ENCODE measurements around the gene GARRE1.
"Not testable (repeated sequence)": the region's sequence is repeated elsewhere in the genome, so short reads cannot be mapped to it uniquely, and the experiment has no call there.

The GARRE1 gene

GRCh38 chr19:34254046-34254697 lies at the start of gene GARRE1:
Gene GARRE1, plus strand, starts transcription at chr19:34254554. Its CDS starts 45,920 bp downstream, at chr19:34300474.
- Histone ChIP-seq H3K36me3 (replicated peaks) (no peaks in the 10 kb centered on the region), H3K4me3 (peak within 1 kb of the TSS; percentile 87), H3K4me1 (peaks cover 4% of the 10 kb centered on the region; the same call in 1 of the 2 replicates), H3K27me3 (ENCODE audit: low read depth) (no peaks in the 10 kb centered on the region), H3K9me3 (no peaks in the 10 kb centered on the region)
- in situ Hi-C loops (cut with MboI; ENCODE audit: low sequenced_read_pairs), result no loop called here
- peak; percentile 28 to 91 for DNase-seq (ENCODE audit: low spot score in 2 of 2)

GRCh38 chr19:34205324-34205723 lies 49.0 kb upstream of the GARRE1 start:
- H3K36me3 ChIP-seq (replicated peaks), result peaks cover 39% of the 10 kb centered on the region
- H3K9me3 ChIP-seq; DNase-seq (ENCODE audit: low spot score in 2 of 2); in situ Hi-C loops (cut with MboI; ENCODE audit: low sequenced_read_pairs); H3K4me3 ChIP-seq; H3K27me3 ChIP-seq (ENCODE audit: low read depth); H3K4me1 ChIP-seq: not testable (repeated sequence)

GRCh38 chr19:34208291-34208884 lies 46.0 kb upstream of the GARRE1 start:
- H3K9me3 ChIP-seq, result no peaks in the 10 kb centered on the region
- no peak overlapping the region for H3K4me3 ChIP-seq
- no peaks in the 10 kb centered on the region for H3K27me3 ChIP-seq (ENCODE audit: low read depth)
- H3K4me1 ChIP-seq, result no peaks in the 10 kb centered on the region
- peak in 1 of 2 experiments; percentile 62 for DNase-seq (ENCODE audit: low spot score in 2 of 2)
- in situ Hi-C loops (cut with MboI; ENCODE audit: low sequenced_read_pairs), result no loop called here
- peaks cover 41% of the 10 kb centered on the region for H3K36me3 ChIP-seq (replicated peaks)

GRCh38 chr19:34209726-34210125 lies 44.6 kb upstream of the GARRE1 start:
- no peaks in the 10 kb centered on the region for H3K27me3 ChIP-seq (ENCODE audit: low read depth)
- H3K4me3 ChIP-seq, result no peak overlapping the region
- H3K4me1 ChIP-seq, result no peaks in the 10 kb centered on the region
- peaks cover 46% of the 10 kb centered on the region for H3K36me3 ChIP-seq (replicated peaks)
- no peak for DNase-seq (ENCODE audit: low spot score in 2 of 2)
- no peaks in the 10 kb centered on the region for H3K9me3 ChIP-seq
- in situ Hi-C loops (cut with MboI; ENCODE audit: low sequenced_read_pairs), result no loop called here

GRCh38 chr19:34213283-34213682 lies 41.1 kb upstream of the GARRE1 start:
- DNase-seq (ENCODE audit: low spot score in 2 of 2), result no peak
- Histone ChIP-seq H3K4me3 (no peak overlapping the region), H3K9me3 (no peaks in the 10 kb centered on the region), H3K36me3 (replicated peaks) (peaks cover 48% of the 10 kb centered on the region), H3K4me1 (no peaks in the 10 kb centered on the region), H3K27me3 (ENCODE audit: low read depth) (no peaks in the 10 kb centered on the region)
- in situ Hi-C loops (cut with MboI; ENCODE audit: low sequenced_read_pairs), result no loop called here

- DNase-seq (ENCODE audit: low spot score in 2 of 2), result no peak
- Histone ChIP-seq H3K36me3 (replicated peaks) (peaks cover 51% of the 10 kb centered on the region), H3K27me3 (ENCODE audit: low read depth) (no peaks in the 10 kb centered on the region), H3K4me1 (no peaks in the 10 kb centered on the region), H3K9me3 (no peaks in the 10 kb centered on the region), H3K4me3 (no peak overlapping the region)
- in situ Hi-C loops (cut with MboI; ENCODE audit: low sequenced_read_pairs), result no loop called here
Measured at GRCh38 chr19:34214040-34214439, 40.3 kb upstream of the GARRE1 start.

GRCh38 chr19:34215006-34215665 lies 39.2 kb upstream of the GARRE1 start:
- no peak for DNase-seq (ENCODE audit: low spot score in 2 of 2)
- in situ Hi-C loops (cut with MboI; ENCODE audit: low sequenced_read_pairs), result no loop called here
- Histone ChIP-seq H3K4me1 (no peaks in the 10 kb centered on the region), H3K27me3 (ENCODE audit: low read depth) (no peaks in the 10 kb centered on the region), H3K4me3 (no peak overlapping the region), H3K36me3 (replicated peaks) (peaks cover 56% of the 10 kb centered on the region), H3K9me3 (no peaks in the 10 kb centered on the region)

- Histone ChIP-seq H3K27me3 (ENCODE audit: low read depth) (no peaks in the 10 kb centered on the region), H3K4me1 (no peaks in the 10 kb centered on the region), H3K4me3 (no peak overlapping the region), H3K36me3 (replicated peaks) (peaks cover 56% of the 10 kb centered on the region), H3K9me3 (no peaks in the 10 kb centered on the region)
- in situ Hi-C loops (cut with MboI; ENCODE audit: low sequenced_read_pairs), result no loop called here
- no peak for DNase-seq (ENCODE audit: low spot score in 2 of 2)
Measured at GRCh38 chr19:34215666-34216038, 38.7 kb upstream of the GARRE1 start.

GRCh38 chr19:34216745-34217219 lies 37.6 kb upstream of the GARRE1 start:
- H3K4me1 ChIP-seq; H3K4me3 ChIP-seq; H3K27me3 ChIP-seq (ENCODE audit: low read depth); H3K9me3 ChIP-seq; in situ Hi-C loops (cut with MboI; ENCODE audit: low sequenced_read_pairs); DNase-seq (ENCODE audit: low spot score in 2 of 2): not testable (repeated sequence)
- H3K36me3 ChIP-seq (replicated peaks), result peaks cover 60% of the 10 kb centered on the region

- no peak for DNase-seq (ENCODE audit: low spot score in 2 of 2)
- no peaks in the 10 kb centered on the region for H3K9me3 ChIP-seq
- H3K27me3 ChIP-seq (ENCODE audit: low read depth), result no peaks in the 10 kb centered on the region
- H3K4me1 ChIP-seq, result no peaks in the 10 kb centered on the region
- in situ Hi-C loops (cut with MboI; ENCODE audit: low sequenced_read_pairs), result no loop called here
- no peak overlapping the region for H3K4me3 ChIP-seq
- peaks cover 69% of the 10 kb centered on the region for H3K36me3 ChIP-seq (replicated peaks)
Measured at GRCh38 chr19:34217952-34218817, 36.2 kb upstream of the GARRE1 start.

GRCh38 chr19:34218818-34219164 lies 35.6 kb upstream of the GARRE1 start:
- in situ Hi-C loops (cut with MboI; ENCODE audit: low sequenced_read_pairs), result no loop called here
- no peaks in the 10 kb centered on the region for H3K4me1 ChIP-seq
- DNase-seq (ENCODE audit: low spot score in 2 of 2), result no peak
- H3K27me3 ChIP-seq (ENCODE audit: low read depth), result no peaks in the 10 kb centered on the region
- no peak overlapping the region for H3K4me3 ChIP-seq
- H3K9me3 ChIP-seq, result no peaks in the 10 kb centered on the region
- peaks cover 71% of the 10 kb centered on the region for H3K36me3 ChIP-seq (replicated peaks)

GRCh38 chr19:34220472-34221063 lies 33.8 kb upstream of the GARRE1 start:
- Histone ChIP-seq H3K9me3 (no peaks in the 10 kb centered on the region), H3K4me1 (no peaks in the 10 kb centered on the region), H3K27me3 (ENCODE audit: low read depth) (no peaks in the 10 kb centered on the region), H3K4me3 (no peak overlapping the region), H3K36me3 (replicated peaks) (peaks cover 77% of the 10 kb centered on the region)
- DNase-seq (ENCODE audit: low spot score in 2 of 2), result peak; percentile 60 to 84
- in situ Hi-C loops (cut with MboI; ENCODE audit: low sequenced_read_pairs), result no loop called here

GRCh38 chr19:34222386-34222785 lies 32.0 kb upstream of the GARRE1 start:
- Histone ChIP-seq H3K4me3 (no peak overlapping the region), H3K4me1 (no peaks in the 10 kb centered on the region), H3K36me3 (replicated peaks) (peaks cover 81% of the 10 kb centered on the region), H3K9me3 (no peaks in the 10 kb centered on the region), H3K27me3 (ENCODE audit: low read depth) (no peaks in the 10 kb centered on the region)
- no peak for DNase-seq (ENCODE audit: low spot score in 2 of 2)
- in situ Hi-C loops (cut with MboI; ENCODE audit: low sequenced_read_pairs), result no loop called here
